ENCODE data around the gene ZFYVE9. TPM values are rescaled to one million over a fixed set of nuclear protein-coding genes. Genes with fewer than 3 reads are reported as not detected.

The ZFYVE9 gene
- total and polyA plus RNA-seq, 9 of the 15 experiments (the other 6 are each of a cell fraction or from before 2014, with no cell fraction given) = 0.52 to 14.4 (median 8.9) TPM

- Histone ChIP-seq H3K9me1 (ENCODE audit: control insufficient read depth, insufficient read depth, low read length) (no peaks in the 10 kb centered on the region), H3K27me3 (ENCODE audit: control insufficient read depth in 2 of 2, insufficient read depth in 2 of 2, low read length in 2 of 2) (no peaks in the 10 kb centered on the region), H3K4me3 (no peak overlapping the region), H3K36me3 (ENCODE audit: control insufficient read depth, insufficient read depth, low read length) (no peaks in the 10 kb centered on the region), H3K27ac (ENCODE audit: extremely low read depth, low read depth, low read length) (no peak overlapping the region), H3K4me1 (replicated peaks in 1 of 2; ENCODE audit: control insufficient read depth in 2 of 2, insufficient read depth in 2 of 2, low read length in 2 of 2) (peaks cover 0 to 23% of the 10 kb centered on the region in 2 experiments; a peak in 2 of 5 replicates), H3K9me3 (replicated peaks; ENCODE audit: control insufficient read depth, insufficient read depth, low read depth, low read length) (no peaks in the 10 kb centered on the region), H4K20me1 (replicated peaks; ENCODE audit: control insufficient read depth, insufficient read depth, low read length) (no peaks in the 10 kb centered on the region), H3K4me2 (ENCODE audit: insufficient read depth, low read length) (no peak overlapping the region), H3K9ac (ENCODE audit: insufficient read depth in 1 of 2, low read depth in 2 of 2, low read length in 2 of 2) (no peak overlapping the region), H3K79me2 (ENCODE audit: control insufficient read depth, insufficient read depth, low read length) (no peaks in the 10 kb centered on the region), H2AFZ (ENCODE audit: low read depth, low read length) (no peak overlapping the region)
- BruUV-seq (replicated peaks) = no TSS peak
- FAIRE-seq (no peak), ATAC-seq (no peak), DNase-seq (ENCODE audit: extremely low read depth in 1 of 4, low spot score in 3 of 4) (no peak)
- 48% methylated on average over 2 of the region's 2 CpGs for WGBS (ENCODE audit: insufficient coverage, low coverage, missing lambda C conversion rate)
- TF ChIP-seq, protein P1, sequence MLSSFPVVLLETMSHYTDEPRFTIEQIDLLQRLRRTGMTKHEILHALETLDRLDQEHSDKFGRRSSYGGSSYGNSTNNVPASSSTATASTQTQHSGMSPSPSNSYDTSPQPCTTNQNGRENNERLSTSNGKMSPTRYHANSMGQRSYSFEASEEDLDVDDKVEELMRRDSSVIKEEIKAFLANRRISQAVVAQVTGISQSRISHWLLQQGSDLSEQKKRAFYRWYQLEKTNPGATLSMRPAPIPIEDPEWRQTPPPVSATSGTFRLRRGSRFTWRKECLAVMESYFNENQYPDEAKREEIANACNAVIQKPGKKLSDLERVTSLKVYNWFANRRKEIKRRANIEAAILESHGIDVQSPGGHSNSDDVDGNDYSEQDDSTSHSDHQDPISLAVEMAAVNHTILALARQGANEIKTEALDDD (IDR thresholded peaks at IDR 0.05) = peak; percentile 57; the same call in 1 of the 2 replicates
- TF ChIP-seq ELF1 (tag; IDR thresholded peaks at IDR 0.05) = 0 out of 2 replicates have a peak, but pooled peaks have one; percentile 14
- no peak for TF ChIP-seq KDM5B (IDR thresholded peaks at IDR 0.05; ENCODE audit: insufficient replicate concordance, low read depth, low read length)
- no peak for TF ChIP-seq SMAD4 (CRISPR knock-in tag; conservative IDR thresholded peaks at IDR 0.05)
- no peak for TF ChIP-seq PBX2 (CRISPR knock-in tag; IDR thresholded peaks at IDR 0.05; ENCODE audit: low read depth)
- TF ChIP-seq PBX2 (tag; conservative IDR thresholded peaks at IDR 0.05; ENCODE audit: low read depth) = no peak
- TF ChIP-seq HMG20A (CRISPR knock-in tag; conservative IDR thresholded peaks at IDR 0.05) = no peak
- TF ChIP-seq FOSL1 (tag; conservative IDR thresholded peaks at IDR 0.05) = 0 out of 2 replicates have a peak, but pooled peaks have one; percentile 22
- ChIA-PET POLR2A (interaction anchor here (0.7 kb wide), 1 partner anchor 154 kb away, joined by 4 read pairs; no protein-coding TSS in a partner anchor), CTCF (ENCODE audit: low intra/inter-chr PET ratio) (no interaction called here)
- in situ Hi-C loops (cut with MboI) = no loop called here
- intact Hi-C loops (cut with micrococcal nuclease) = no loop called here
These were observed 96.6 kb downstream of the ZFYVE9 start for GRCh38 chr1:52238474-52238873.

All from K562 (cell line).